HG02642 (cell line): ENCODE measurements around the gene CCDC9B.

Source experiments
- ATAC-seq: cut with Tn5 transposase; IDR thresholded peaks from one replicate; pipeline ENCODE4 v1.9.1; 2021; ENCODE audit warnings: mild to moderate bottlenecking; ENCODE audit not compliant: unreplicated experiment, poor library complexity

Gene CCDC9B

GRCh38 chr15:40340740-40341400 lies at the start of gene CCDC9B:
Gene CCDC9B (minus strand): TSS chr15:40340939. CDS start chr15:40340819, 120 bp downstream.
- no peak for ATAC-seq

- ATAC-seq = no peak
These were observed 49.3 kb upstream of the CCDC9B start for GRCh38 chr15:40389824-40390595.

- ATAC-seq = no peak
These were observed 48.4 kb upstream of the CCDC9B start for GRCh38 chr15:40388941-40389823.

- ATAC-seq = no peak
These were observed 45.7 kb upstream of the CCDC9B start for GRCh38 chr15:40386480-40386879.

GRCh38 chr15:40382580-40383456 lies 42.1 kb upstream of the CCDC9B start, which contains the start of gene KNSTRN:
Gene KNSTRN (plus strand): TSS chr15:40382721. CDS start chr15:40382836, 115 bp downstream.
- peak; percentile 96 for ATAC-seq

GRCh38 chr15:40381818-40382529 lies 41.2 kb upstream of the CCDC9B start:
- ATAC-seq = no peak

GRCh38 chr15:40380636-40381035 lies 39.9 kb upstream of the CCDC9B start:
- ATAC-seq = no peak

- ATAC-seq = no peak
These were observed 39.1 kb upstream of the CCDC9B start for GRCh38 chr15:40379853-40380252.

GRCh38 chr15:40379374-40379773 lies 38.6 kb upstream of the CCDC9B start:
- ATAC-seq = no peak

GRCh38 chr15:40377606-40378005 lies 36.9 kb upstream of the CCDC9B start:
- ATAC-seq = no peak

- ATAC-seq = no peak
These were observed 32.2 kb upstream of the CCDC9B start for GRCh38 chr15:40372981-40373380.

- ATAC-seq = no peak
These were observed 29.2 kb upstream of the CCDC9B start for GRCh38 chr15:40369971-40370370.

- no peak for ATAC-seq
These were observed 28.7 kb upstream of the CCDC9B start for GRCh38 chr15:40369474-40369869.

GRCh38 chr15:40368719-40369473 lies 28.2 kb upstream of the CCDC9B start:
- no peak for ATAC-seq

GRCh38 chr15:40367686-40368611 lies 27.2 kb upstream of the CCDC9B start:
- ATAC-seq = peak; percentile 75

GRCh38 chr15:40367371-40367685 lies 26.6 kb upstream of the CCDC9B start:
- no peak for ATAC-seq
